HL-60 (cell line): ENCODE data around the gene LRMDA.

Experiments
- CTCF ChIP-seq: IDR thresholded peaks from one replicate; pipeline ENCODE4 v1.5.1; 2011; ENCODE audit warnings: low read length, control low read depth, inconsistent platforms; ENCODE audit not compliant: insufficient read depth
- GABPA ChIP-seq: IDR thresholded peaks from 2 replicates; pipeline ENCODE4 v1.6.1; 2012; ENCODE audit warnings: low read depth
- POLR2AphosphoS5 ChIP-seq: IDR thresholded peaks from 2 replicates; pipeline ENCODE4 v1.6.1; 2012; ENCODE audit warnings: low read depth

DNA sequence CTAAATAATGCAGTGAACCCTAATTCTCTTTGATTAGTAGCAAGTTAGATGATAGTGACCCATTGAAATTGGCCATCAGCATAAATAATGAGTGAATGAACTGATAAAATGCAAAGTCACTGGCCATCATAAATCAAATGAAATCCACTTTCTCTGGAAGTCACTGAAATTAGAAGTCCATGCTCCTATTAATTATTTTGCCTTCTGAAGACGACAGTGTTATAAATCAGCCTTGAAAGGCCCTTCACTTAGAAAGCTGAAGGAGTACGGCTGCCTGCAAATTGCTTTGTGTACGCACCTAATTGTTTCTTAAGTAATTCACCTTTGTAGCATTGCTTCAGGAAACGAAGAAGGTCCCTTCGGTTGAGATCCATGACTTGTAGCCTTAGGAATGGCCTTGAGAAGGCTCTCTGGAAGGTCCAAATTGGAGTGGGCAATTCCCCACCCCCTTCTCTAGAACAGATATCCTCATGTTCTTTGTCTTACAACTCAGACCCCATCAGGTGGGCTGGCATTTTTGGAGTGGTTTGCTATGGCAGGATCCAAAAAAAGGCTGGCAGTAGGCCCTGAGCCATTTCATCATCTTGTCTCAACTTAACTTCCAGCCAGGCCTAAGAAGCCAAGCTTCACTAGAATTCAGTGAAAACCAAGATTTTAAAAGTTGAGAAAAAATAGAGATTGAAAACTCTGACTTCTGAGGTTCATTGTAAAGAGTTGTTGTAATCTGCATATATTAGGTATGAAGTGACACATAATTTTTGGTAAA, 420.3 kb downstream of the LRMDA start:
- TF ChIP-seq CTCF (no peak), GABPA (no peak), POLR2AphosphoS5 (no peak)
